GM21381 (cell line): ENCODE results near the gene ARID1A.
"Not testable (repeated sequence)": the region's sequence is repeated elsewhere in the genome, so short reads cannot be mapped to it uniquely, and the experiment has no call there.

ENCODE experiments used
- ATAC-seq: cut with Tn5 transposase; IDR thresholded peaks from one replicate; pipeline ENCODE4 v1.9.1; 2021; ENCODE audit warnings: mild to moderate bottlenecking, moderate library complexity; ENCODE audit not compliant: unreplicated experiment

Gene ARID1A

DNA sequence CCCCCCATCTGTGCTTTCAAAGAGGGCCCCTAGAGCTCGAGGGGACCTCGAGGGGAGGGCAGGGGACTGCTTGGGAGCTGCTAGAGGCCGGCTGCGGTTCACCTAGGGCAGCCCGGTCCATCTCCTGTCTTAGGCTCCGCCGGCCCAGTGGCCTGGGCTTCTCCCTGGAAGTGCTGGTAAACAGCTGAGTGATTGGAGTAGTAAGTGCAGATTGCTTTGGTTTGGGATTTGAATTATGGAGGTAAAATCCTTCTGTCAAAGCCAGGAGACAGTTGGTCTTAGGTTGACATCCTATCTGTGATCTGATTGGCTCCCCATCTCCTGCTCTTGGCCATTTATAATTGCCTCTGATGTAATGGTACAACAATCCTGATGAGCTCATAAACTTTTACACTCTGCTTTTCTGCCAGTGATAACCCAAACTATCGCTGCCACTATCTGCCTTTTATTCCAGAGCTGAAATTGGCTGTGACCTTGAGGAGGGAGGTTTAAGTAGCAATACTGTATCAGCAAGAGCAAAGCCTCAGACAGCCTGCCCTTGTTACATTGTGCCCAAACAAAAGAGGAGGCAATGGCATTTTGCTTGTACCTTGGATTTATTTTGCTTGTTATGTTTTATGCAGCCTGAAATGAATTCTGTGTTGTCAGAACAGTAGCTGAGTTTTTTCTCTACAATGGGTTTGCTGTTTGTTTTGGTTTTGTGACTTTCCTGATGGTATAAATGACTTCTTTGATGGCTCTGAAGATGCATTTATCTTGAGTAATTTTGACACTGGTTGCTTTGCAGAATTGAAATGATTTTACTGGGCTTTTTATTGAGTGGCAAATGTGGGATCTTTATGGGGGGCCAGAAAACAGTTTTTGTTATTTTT, 2.4 kb downstream of the ARID1A start:
- no peak for ATAC-seq

DNA sequence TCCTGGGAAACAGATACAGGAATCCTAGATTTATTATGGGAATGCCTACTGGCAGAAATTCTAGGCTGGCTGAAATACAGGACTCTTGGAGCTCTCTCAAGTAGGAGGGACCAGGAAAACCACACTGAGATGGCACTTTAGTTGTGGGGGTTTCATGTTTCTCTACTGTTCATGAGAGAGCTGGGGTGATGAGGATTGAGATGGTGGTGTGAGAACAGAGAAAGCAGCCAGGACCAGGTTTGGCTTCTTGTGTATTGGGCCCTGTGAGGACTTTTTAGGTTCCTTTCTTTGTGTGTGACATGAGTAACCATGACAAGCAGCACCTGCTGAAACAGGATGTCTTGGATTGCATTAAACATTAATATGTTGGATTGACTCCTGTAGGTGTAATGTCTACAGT, 4.9 kb downstream of the ARID1A start:
- no peak for ATAC-seq

DNA sequence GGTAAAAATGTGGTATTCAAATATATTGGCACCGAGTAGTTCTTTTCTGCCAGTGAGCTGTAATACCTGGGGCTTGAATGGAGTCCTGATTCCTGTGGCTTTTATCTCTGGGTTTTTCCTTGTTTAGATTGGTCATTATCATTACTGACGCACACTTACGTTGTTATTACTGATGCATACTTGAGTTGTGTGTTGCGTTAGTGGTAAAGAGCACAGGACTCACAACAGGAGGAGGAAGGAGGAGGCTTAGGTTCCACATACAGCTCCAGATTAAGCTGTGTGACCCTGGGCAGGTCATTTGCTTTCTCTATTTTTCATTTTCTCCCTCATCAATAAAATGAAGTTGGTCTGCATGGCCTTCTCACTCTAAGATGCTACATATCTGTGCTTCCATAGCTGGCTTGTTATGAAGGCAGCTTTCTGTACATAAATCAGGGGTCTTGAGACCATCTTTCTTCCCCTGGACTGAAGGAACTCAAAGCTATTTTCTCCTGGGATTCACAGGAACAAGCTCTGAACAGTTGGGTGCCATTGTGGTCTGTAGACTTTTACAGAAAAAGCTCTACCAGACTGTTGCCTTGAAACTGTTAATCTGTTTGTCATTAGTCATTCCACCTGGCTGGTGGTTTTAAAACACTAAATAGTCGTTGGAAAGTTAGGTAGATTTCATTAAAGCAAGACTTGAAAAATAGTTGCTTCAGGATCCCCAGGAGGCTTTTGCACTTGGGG, 5.6 kb downstream of the ARID1A start:
- ATAC-seq = no peak

DNA sequence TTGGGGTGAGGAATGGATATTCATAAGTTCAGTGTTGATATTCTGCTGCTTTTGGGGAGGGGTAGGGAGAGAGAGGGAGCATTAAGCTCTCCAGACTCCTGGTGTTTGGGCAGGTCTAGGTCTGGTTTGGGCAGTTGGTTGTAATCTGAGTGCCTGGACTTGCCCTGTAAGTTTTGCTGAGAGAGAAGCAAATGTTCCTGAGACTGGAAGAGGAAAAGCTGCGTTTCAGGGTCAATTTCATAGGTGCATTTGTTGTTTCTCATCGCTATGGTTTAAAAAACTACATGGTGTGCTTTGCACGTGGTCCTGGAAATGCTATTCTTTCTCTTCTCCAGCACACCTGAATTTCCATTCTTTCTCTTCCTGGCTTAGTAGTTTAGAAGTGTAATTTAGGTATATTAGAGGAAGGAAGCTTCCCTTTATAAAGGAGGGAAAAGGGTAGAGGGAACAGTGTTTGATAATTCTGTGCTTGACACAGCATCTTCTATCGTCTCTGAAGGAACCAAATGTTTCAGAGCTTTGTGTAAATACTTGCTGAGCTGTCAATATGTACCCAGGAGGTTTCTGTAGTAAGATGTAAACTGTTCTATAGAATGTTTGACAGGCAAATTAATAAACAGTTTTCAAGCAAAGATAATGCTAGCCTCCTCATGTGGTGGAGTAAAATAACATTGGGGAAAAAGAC, 6.3 kb downstream of the ARID1A start:
- no peak for ATAC-seq

DNA sequence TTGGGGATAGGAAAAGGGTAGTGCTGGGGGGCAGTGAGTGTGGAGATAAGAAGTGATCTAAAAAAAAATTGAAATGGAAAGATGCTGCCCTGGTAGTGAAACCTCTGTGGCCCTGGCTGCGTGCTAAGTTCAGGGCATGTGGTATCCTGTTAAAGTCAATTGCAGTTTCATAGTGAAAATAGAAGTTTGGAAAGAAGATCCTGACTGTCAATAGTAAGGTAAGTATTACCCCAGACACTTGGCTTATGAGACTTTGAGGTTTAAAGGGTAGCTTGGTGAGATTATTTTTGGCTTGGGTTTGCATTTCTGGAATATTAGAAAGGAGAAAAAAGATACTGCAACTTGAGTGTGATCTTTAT, 6.8 kb downstream of the ARID1A start:
- ATAC-seq = no peak

DNA sequence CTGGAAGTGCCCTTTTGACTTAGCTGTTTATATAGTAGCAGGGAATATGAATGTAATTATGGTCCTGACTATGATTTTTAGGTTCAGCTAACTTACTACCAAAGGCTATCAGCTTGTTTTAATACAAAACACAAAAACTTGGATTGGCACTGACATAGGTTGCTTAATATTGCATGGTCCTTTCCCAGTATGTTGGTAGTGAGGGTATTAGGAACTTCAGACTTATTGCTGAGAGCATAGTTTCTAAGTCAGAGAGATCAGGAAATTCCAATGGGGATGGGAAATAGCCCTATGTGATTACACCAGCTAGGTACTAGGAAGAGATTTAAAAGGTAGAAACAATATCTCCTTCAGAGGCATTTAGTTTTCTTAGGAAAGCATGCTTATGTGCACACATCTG, 7.7 kb downstream of the ARID1A start:
- no peak for ATAC-seq

DNA sequence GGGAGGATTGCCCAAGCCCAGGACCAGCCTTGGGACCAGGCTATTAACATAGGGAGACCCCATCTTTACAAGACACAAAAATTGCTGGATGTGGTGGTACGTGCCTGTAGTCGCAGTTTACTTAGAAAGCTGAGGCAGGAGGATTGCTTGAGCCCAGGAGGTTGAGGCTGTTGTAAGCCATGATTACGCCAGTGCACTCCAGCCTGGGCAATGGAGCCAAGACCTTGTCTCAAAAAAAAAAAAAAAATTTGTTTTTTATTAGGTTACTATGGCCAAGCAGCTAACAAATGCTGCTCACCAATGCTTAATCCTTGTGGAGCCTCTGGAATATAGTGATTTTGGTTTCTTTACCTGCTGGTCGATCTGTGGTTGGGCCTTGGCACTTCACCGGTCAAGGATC, 8.8 kb downstream of the ARID1A start:
- ATAC-seq = no peak

DNA sequence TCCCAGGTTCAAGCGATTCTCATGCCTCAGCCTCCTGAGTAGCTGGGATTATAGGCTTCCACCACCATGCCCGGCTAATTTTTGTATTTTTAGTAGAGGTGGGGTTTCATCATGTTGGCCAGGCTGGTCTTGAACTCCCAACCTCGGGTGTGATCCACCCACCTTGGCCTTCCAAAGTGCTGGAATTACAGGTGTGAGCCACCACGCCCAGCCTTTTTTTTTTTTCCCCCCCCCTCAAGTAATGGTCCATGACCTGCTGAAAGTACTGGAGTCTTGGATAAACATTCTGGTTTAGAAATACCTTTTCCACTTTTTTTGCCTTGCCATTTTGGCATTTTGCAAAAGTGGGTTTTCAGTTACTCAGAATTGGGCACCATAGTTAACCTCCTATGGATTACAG, 9.4 kb downstream of the ARID1A start:
- not testable (repeated sequence) for ATAC-seq

DNA sequence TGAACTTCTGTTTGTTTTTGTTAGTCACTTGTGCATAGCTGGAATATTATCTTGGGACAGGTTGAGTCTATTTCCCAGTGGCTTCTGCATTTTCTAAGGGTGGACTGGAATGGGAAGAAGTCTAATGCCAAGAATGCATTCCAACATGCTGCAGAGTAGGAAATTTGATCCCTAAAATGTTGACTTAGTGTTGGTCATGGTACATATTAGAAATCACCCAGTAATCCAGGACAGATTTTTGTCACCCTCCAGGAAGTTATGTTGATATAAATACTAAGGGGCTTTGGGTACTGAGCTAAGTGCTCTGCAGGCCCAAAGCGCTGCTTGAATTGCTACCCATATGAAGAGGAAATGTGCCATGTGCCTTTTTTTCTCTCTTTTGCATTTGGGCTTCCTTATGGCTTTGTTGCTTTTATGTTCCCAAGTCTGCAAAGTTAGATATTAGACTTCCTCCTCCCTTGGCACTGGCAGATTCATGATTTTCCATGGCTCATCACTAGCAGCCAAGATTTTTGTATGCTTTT, 10.0 kb downstream of the ARID1A start:
- ATAC-seq = no peak

DNA sequence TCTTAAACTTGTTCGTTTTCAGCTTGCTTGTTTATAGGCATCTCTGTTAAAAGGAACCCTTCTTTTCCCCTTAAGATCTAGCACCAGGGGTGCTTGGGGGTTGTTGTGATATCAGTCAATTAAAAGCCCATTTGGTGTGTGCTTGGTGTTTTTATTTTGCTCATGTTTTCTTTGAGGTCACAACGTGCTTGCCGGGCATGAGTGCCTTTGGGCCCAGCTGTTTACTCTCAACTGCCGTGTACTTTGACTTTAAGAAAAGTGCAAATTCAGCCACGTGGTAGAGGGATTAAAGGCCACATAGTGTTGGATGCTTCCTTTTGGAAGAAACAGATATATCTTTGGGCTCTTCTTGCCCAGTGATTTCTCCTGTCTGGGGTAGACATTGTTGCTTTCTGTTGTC, 10.5 kb downstream of the ARID1A start:
- no peak for ATAC-seq

DNA sequence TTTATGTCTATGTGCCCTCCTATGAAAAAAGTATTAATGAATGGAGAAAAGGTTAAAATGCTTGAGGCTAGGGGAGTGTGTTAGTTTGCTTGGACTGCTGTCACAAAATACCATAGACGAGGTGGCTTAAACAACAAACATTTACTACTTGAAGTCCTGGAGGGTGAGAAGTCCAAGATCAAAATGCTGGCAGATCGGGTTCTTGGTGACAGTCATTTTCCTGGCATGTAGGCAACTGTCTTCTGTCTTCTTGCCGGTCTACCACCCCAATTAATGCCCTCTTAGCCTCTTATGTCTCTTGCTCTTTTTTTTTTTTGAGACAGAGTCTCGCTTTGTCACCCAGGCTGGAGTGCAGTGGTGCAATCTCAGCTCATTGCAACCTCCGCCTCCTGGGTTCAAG, 15.0 kb downstream of the ARID1A start:
- ATAC-seq = no peak

DNA sequence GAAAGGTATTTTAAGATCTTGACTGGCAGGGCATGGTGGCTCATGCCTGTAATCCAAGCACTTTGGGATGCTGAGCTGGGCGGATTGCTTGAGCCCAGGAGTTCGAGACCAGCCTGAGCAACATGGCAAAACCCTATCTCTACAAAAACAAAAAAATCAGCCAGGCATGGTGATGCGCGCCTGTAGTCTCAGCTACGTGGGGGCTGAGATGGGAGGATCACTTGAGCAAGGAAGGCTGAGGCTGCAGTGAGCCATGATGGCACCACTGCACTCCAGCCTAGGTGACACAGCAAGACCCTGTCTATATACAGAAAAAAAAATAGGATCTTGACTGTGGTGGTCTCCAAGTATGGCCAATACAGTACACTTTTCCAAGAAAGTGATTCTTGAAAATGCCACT, 16.0 kb downstream of the ARID1A start:
- ATAC-seq = no peak

DNA sequence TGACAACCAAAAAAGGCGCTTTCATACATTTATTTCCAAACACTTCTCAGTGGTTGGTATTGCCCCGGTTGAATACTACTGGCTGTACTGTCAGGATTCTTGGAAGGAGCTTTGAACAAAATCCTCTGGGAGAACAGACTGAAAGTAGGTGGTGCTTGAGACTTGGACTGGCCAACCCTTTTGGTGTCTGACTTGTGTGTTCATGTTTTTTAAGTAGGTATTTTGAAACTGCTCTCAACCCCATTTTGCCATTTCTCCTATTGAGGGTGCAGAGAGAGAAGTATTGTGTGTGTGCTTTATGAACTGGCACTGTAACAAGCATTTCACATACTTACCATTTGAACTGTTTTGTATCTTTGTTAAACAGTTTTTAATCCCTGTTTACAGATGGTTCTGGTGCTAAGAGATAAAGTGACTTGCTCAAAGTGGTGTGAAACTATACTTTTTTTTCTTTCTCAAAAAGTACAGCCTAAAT, 21.2 kb downstream of the ARID1A start:
- ATAC-seq = no peak

DNA sequence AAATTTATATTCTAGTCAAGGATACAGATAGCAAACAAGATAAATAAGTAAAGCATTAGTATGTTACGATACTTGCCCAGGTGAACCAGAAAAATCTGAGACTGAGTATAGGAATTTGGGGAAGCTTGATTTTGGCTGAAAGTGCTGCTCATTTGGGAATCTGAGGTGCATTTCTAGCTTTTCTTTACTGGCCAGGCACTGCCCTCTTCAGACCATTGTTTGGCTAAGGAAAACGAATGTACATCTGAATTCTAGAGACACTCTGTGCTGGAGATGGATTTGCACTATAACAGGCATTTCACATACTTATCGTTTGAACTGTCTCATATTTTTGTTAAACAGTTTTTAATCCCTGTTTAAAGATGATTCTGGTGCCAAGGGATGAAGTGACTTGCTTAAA, 23.4 kb downstream of the ARID1A start:
- ATAC-seq = no peak

DNA sequence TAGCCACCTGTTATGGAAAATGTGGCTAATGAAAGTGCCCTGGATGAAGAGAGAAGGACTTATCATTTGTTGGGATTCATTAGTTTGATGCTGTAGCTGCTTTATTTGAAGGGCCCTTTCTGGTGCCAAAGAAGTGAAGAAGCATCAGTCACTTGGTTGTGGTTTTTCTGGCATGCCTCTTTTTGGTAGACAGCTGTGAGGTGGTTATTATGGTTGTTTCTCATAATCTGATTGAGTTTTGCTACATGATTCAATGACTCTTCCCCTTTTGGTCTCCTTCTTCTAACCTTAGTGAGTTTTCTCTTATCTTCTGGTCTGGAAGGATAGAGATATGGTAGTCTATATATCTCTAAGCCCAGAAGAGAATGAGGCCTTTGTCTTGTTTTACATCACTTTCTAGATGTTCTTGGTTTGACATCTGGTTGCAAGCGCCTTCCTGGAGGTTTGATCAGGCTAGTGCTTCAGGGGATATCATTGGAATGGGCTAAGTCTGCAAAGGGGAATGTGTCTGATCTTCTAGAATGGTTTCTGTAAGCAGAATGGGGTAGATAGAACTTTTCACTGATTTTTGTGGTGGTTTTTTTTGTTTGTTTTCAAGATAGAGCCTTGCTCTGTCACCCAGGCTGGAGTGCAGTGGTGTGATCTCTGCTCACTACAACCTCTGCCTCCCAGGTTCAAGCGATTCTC, 26.0 kb downstream of the ARID1A start:
- no peak for ATAC-seq

DNA sequence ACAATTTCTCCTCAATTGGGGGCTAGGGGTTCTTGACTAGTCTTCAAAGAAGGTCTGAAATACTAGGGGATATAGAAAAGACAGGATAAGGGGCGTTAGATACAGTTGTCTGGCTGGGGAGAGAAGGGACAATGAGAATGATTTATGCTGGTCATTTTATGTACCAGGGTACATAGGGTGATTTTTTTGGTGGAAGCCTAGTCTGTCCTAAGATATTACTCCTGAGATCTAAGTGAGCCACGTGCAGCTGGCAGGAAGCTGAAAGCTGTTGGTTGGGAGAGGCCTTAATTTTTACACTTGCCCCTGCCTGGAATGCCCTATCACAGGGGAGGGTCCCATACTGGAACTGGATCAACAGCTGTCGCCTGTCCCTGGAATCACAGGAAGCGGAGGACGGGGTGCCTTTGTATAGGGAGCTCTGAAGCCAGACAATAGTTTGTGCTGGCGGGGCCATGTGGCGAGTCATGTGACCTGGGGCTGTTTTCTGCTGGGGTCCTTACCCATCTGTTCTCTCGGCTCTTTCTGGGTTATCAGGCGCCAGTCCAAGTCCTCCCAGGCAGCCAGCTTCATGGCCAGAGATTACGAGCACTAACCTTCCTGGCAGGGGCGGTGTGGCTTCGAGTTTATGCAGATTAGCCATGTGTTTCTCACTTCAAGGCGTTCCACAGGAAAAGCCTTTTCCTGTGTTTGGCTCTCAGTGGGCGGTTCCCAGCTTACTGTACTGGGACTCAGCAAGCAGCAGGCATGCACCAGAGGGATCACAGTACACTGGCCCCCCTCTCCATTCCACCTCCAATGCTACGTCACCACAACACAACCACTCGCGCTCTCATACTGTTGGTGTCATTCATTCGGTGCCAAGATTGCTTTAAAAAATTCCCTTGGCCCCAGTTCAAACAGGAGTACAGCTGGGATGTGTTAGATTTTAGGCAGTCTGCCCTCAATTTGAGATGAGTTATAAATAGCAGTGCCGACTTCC, 27.5 kb downstream of the ARID1A start:
- peak; percentile 42 for ATAC-seq

DNA sequence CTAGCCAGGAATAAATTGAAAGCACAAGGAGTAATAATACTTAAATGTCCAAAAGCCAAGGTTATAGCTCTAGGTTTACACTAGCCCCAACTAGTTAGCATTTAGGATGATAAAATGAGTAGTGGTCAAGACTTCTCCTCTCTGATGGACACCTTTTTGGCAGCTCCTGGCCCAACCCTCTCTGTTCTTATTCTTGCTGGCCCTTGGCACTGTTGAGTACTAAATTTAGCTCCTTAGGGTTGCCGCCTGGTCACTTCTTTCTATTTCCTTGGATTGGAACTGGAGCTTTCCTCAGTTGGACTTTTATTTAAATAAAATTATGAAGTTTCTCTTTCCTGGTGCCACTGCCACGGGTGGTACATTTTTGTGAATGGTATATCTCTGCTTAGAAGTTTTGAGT, 28.3 kb downstream of the ARID1A start:
- ATAC-seq = no peak

DNA sequence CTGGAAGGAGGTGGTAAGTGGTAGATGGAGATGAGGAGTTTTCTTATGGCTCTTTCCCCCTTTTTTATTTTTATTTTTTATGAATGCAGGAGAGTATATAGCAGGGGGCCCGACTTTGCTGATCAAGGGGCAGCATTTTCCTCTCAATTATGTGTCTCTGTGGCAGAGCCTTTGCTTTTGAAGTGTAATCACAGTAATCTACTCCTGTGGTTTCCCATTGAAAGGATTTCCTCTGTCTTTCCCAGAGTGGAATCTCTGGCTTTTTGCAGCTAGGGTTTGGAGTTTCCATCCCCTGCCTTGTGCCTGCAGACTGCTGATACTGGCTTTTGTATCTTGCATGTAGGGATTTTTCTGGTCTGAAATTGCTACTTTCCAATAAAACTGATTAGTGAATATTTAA, 29.1 kb downstream of the ARID1A start:
- ATAC-seq = no peak

DNA sequence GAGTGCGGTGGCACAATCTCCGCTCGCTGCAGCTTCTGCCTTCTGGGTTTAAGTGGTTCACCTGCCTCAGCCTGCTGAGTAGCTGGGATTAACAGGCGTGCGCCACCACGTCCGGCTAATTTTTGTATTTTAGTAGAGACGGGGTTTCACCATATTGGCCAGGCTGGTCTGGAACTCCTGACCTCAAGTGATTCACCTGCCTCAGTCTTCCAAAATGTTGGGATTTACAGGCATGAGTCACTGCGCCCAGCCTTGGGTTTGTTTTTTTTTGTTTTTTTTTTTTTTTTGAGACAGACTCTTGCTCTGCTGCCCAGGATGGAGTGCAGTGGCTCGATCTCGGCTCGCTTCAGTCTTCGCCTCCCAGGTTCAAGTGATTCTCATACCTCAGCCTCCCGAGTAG, 30.1 kb downstream of the ARID1A start:
- ATAC-seq = not testable (repeated sequence)

DNA sequence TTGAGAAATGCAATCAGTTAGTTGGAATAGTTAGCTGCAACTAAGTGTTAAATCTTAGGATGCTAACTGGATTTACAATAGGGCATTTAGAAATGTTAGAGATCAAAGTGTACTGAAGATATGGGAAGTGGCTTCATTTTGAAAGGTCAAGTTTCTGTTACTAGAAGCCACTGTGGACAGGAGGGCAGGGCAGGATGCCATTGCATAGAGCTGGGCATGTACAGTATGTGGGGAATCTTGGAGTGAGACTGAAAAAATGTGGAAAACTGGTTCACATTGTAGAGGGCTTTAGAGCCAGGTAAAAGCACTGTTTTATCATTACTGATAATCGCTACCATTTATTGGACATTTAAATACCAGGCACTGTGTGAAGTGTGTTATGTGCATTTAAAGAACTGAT, 31.0 kb downstream of the ARID1A start:
- ATAC-seq = no peak
